Panc1 (cell line): Measurements from ENCODE around the gene TBC1D22A. TPM values are rescaled to one million over a fixed set of nuclear protein-coding genes. Genes with fewer than 3 reads are reported as not detected.

ENCODE experiments used
- ATAC-seq: fragments of 200-7000 bp; cut with Tn5 transposase; 2 replicates; pipeline ENCODE4 v1.9.1; 2020; ENCODE audit warnings: mild to moderate bottlenecking, moderate library complexity
- BruUV-seq: library from RNA; stranded (reverse); fragments of 400-500 nt; replicated peaks from 2 replicates; lab custom pipeline; 2021; lab: Mats Ljungman, UMichigan
- CTCF ChIA-PET: fragments of 300-600 bp; sonication (Branson Sonifier 250); formaldehyde crosslinking; loops from one replicate; lab custom pipeline; 2022; ENCODE audit warnings: antibody characterized with exemption; lab: Charles Lee
- POLR2A ChIA-PET: fragments of 300-600 bp; sonication (Branson Sonifier 250); formaldehyde crosslinking; loops from one replicate; lab custom pipeline; 2022; ENCODE audit warnings: antibody characterized with exemption; lab: Charles Lee
- DNase-seq: peaks from one replicate; pipeline ENCODE4 v3.0.0-alpha.2; 2010; ENCODE audit warnings: low read depth, low spot score
- H3K27ac ChIP-seq: 2 replicates; pipeline ENCODE4 v1.5.1; 2011; ENCODE audit warnings: mild to moderate bottlenecking, low read length, inconsistent platforms
- H3K27me3 ChIP-seq: fragments of 200-500 bp; sonication (Bioruptor generic); 2 replicates; pipeline ENCODE4 v1.6.0; 2014; ENCODE audit warnings: low read length, inconsistent platforms; ENCODE audit not compliant: control insufficient read depth, insufficient read depth
- H3K36me3 ChIP-seq: fragments of 200-500 bp; sonication (Bioruptor generic); 2 replicates; pipeline ENCODE4 v1.5.1; 2014; ENCODE audit warnings: inconsistent platforms, mild to moderate bottlenecking, low read length, moderate library complexity; ENCODE audit not compliant: control insufficient read depth, insufficient read depth
- H3K4me1 ChIP-seq: 2 replicates; pipeline ENCODE4 v1.5.1; 2011; ENCODE audit warnings: inconsistent platforms, mild to moderate bottlenecking, low read length, moderate library complexity; ENCODE audit not compliant: control insufficient read depth, insufficient read depth
- H3K4me3 ChIP-seq, 2 experiments: 2 replicates each; pipeline ENCODE4 v1.5.1; 2011 to 2012; ENCODE audit warnings: low read depth in 2 of 2, low read length in 2 of 2, mild to moderate bottlenecking in 2 of 2, inconsistent platforms in 1 of 2, moderate library complexity in 1 of 2
- H3K9me3 ChIP-seq: fragments of 200-500 bp; sonication (Bioruptor generic); 2 replicates; pipeline ENCODE4 v1.5.1; 2014; ENCODE audit warnings: low read depth, mild to moderate bottlenecking, inconsistent platforms, low read length, moderate library complexity; ENCODE audit not compliant: control insufficient read depth, insufficient read depth
- POLR2AphosphoS5 ChIP-seq: IDR thresholded peaks from 2 replicates; pipeline ENCODE4 v1.6.1; 2012; ENCODE audit warnings: mild to moderate bottlenecking, low read depth, low read length, moderate library complexity
- SIN3A ChIP-seq: IDR thresholded peaks from 2 replicates; pipeline ENCODE4 v1.6.1; 2012; ENCODE audit warnings: low read depth, mild to moderate bottlenecking, low read length, moderate library complexity, borderline replicate concordance; ENCODE audit not compliant: insufficient read depth
- TCF7L2 ChIP-seq: IDR thresholded peaks from 2 replicates; pipeline ENCODE4 v1.6.1; 2011; ENCODE audit warnings: mild to moderate bottlenecking, low read depth, low read length, inconsistent platforms
- in situ Hi-C: cut with HindIII; loops from 2 replicates; pipeline ENCODE4 v1.10.0; 2016; ENCODE audit warnings: low sequenced_read_pairs, low pct_unique_long_range_greater_than_20kb
- intact Hi-C: fragments of 100-400 bp; cut with micrococcal nuclease; formaldehyde crosslinking; loops from one replicate; pipeline ENCODE4 v1.10.0; 2022; ENCODE audit not compliant: unreplicated experiment
- total RNA-seq: library from RNA; stranded (reverse); gene quantifications from one replicate; pipeline ENCODE4 v1.2.1, GENCODE V29; 2021; ENCODE audit not compliant: unreplicated experiment
- TF ChIP-seq, protein P1 (sequence below): fragments of 450-650 bp; IDR thresholded peaks from 2 replicates; pipeline ENCODE4 v1.5.1; 2017; ENCODE audit warnings: mild to moderate bottlenecking
- TF ChIP-seq, protein P2 (sequence below), 2 experiments: IDR thresholded peaks; 2 replicates each; pipeline ENCODE4 v1.6.1; 2011 to 2012; ENCODE audit warnings: low read depth in 2 of 2, control low read depth in 1 of 2, low read length in 1 of 2, mild to moderate bottlenecking in 1 of 2, moderate library complexity in 1 of 2; ENCODE audit not compliant: insufficient read depth in 1 of 2

TBC1D22A gene
- total RNA-seq, 1 experiment from 2014 or later: 28.7 TPM

DNA sequence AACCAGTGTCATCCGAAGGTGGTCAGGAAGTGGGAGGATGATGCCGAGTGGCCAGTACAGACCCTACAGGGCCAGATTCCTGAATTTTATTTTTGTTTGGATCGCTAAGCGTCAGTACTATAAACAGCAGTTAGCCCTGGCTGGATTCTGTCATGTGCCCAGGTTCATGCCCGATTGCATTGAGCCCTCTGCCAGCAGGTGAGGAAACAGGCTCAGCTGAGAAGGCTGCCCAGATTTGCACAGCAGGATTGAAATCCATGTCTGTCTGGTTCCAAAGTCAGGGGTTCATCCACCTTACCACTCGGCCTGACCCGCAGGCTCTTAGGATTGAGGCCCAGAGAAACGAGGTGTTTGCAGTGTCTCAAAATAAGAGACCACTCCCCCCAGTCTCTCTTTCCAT lies 9.1 kb upstream of the TBC1D22A start:
- in situ Hi-C loops: no loop called here
- H3K36me3 ChIP-seq: no peaks in the 10 kb centered on the region
- DNase-seq (no peak), ATAC-seq (no peak)
- BruUV-seq: no TSS peak
- no peaks in the 10 kb centered on the region for H3K9me3 ChIP-seq
- no peak overlapping the region for H3K27ac ChIP-seq
- ChIA-PET CTCF (no interaction called here), POLR2A (no interaction called here)
- H3K4me3 ChIP-seq: no peak overlapping the region
- peaks cover 15% of the 10 kb centered on the region for H3K4me1 ChIP-seq
- intact Hi-C loops: no loop called here
- no peak for TF ChIP-seq POLR2AphosphoS5
- TF ChIP-seq, protein P1, sequence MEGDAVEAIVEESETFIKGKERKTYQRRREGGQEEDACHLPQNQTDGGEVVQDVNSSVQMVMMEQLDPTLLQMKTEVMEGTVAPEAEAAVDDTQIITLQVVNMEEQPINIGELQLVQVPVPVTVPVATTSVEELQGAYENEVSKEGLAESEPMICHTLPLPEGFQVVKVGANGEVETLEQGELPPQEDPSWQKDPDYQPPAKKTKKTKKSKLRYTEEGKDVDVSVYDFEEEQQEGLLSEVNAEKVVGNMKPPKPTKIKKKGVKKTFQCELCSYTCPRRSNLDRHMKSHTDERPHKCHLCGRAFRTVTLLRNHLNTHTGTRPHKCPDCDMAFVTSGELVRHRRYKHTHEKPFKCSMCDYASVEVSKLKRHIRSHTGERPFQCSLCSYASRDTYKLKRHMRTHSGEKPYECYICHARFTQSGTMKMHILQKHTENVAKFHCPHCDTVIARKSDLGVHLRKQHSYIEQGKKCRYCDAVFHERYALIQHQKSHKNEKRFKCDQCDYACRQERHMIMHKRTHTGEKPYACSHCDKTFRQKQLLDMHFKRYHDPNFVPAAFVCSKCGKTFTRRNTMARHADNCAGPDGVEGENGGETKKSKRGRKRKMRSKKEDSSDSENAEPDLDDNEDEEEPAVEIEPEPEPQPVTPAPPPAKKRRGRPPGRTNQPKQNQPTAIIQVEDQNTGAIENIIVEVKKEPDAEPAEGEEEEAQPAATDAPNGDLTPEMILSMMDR: no peak
- TF ChIP-seq TCF7L2: no peak
- TF ChIP-seq SIN3A: no peak
- TF ChIP-seq, protein P2, sequence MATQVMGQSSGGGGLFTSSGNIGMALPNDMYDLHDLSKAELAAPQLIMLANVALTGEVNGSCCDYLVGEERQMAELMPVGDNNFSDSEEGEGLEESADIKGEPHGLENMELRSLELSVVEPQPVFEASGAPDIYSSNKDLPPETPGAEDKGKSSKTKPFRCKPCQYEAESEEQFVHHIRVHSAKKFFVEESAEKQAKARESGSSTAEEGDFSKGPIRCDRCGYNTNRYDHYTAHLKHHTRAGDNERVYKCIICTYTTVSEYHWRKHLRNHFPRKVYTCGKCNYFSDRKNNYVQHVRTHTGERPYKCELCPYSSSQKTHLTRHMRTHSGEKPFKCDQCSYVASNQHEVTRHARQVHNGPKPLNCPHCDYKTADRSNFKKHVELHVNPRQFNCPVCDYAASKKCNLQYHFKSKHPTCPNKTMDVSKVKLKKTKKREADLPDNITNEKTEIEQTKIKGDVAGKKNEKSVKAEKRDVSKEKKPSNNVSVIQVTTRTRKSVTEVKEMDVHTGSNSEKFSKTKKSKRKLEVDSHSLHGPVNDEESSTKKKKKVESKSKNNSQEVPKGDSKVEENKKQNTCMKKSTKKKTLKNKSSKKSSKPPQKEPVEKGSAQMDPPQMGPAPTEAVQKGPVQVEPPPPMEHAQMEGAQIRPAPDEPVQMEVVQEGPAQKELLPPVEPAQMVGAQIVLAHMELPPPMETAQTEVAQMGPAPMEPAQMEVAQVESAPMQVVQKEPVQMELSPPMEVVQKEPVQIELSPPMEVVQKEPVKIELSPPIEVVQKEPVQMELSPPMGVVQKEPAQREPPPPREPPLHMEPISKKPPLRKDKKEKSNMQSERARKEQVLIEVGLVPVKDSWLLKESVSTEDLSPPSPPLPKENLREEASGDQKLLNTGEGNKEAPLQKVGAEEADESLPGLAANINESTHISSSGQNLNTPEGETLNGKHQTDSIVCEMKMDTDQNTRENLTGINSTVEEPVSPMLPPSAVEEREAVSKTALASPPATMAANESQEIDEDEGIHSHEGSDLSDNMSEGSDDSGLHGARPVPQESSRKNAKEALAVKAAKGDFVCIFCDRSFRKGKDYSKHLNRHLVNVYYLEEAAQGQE (IDR thresholded peaks at IDR 0.05; ENCODE audit: insufficient read depth in 1 of 2, low read depth in 2 of 2, low read length in 1 of 2): no peak
- H3K27me3 ChIP-seq: no peaks in the 10 kb centered on the region

DNA sequence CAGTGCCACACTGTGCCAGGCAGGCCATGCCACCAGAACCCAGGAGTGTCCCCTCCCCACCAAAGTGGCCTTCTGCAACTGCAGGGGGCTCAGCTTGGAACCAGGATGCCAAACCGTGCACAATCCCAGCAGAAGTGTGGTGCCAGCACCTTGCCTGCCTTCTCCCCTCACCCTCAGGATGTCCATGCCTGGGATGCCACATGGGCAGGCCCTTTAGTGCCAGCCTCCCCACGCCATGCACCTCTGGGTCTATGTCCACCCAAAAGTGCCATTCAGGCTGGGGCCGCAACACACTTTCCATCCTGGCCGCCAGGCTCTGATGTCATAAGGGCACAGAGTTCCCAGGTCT lies 8.7 kb upstream of the TBC1D22A start:
- no peaks in the 10 kb centered on the region for H3K36me3 ChIP-seq
- intact Hi-C loops (no loop called here), in situ Hi-C loops (no loop called here)
- H3K27me3 ChIP-seq: no peaks in the 10 kb centered on the region
- ChIA-PET POLR2A (no interaction called here), CTCF (no interaction called here)
- no peak overlapping the region for H3K4me3 ChIP-seq
- no peak for ATAC-seq
- DNase-seq: no peak
- H3K9me3 ChIP-seq: no peaks in the 10 kb centered on the region
- BruUV-seq: no TSS peak
- H3K27ac ChIP-seq: peak overlapping the region; percentile 77
- no peak for TF ChIP-seq TCF7L2
- TF ChIP-seq SIN3A: no peak
- TF ChIP-seq, protein P2 (IDR thresholded peaks at IDR 0.05; ENCODE audit: insufficient read depth in 1 of 2, low read depth in 2 of 2, low read length in 1 of 2): no peak
- TF ChIP-seq POLR2AphosphoS5: no peak
- TF ChIP-seq, protein P1: no peak
- H3K4me1 ChIP-seq: peaks cover 17% of the 10 kb centered on the region
